ENCODE measurements around the gene GDPD3. TPM values are rescaled to one million over a fixed set of nuclear protein-coding genes. Genes with fewer than 3 reads are reported as not detected.
A peak's percentile ranks its signal among the peaks of the same experiment; 100 is the strongest.

The GDPD3 gene
- total and polyA plus RNA-seq, 9 of the 15 experiments (the other 6 are each of a cell fraction or from before 2014, with no cell fraction given) = 0.47 to 3.9 (median 1.1) TPM

- TF ChIP-seq NR4A1 (CRISPR knock-in tag; IDR thresholded peaks at IDR 0.05) = peak; percentile 96
- peak; percentile 97 for TF ChIP-seq NR4A1 (tag; IDR thresholded peaks at IDR 0.05)
- TF ChIP-seq BCOR (IDR thresholded peaks at IDR 0.05) = peak; percentile 98
- TF ChIP-seq ATF2 (CRISPR knock-in tag; IDR thresholded peaks at IDR 0.05) = no peak
- peak; percentile 82 for TF ChIP-seq ADNP (tag; IDR thresholded peaks at IDR 0.05)
- TF ChIP-seq ZNF75A (CRISPR knock-in tag; IDR thresholded peaks at IDR 0.05) = peak; percentile 80
- TF ChIP-seq MAFG (tag; conservative IDR thresholded peaks at IDR 0.05) = 0 out of 2 replicates have a peak, but pooled peaks have one; percentile 21
- TF ChIP-seq PKNOX1 (IDR thresholded peaks at IDR 0.05) = peak; percentile 28; the same call in 1 of the 2 replicates
- TF ChIP-seq DLX4 (CRISPR knock-in tag; IDR thresholded peaks at IDR 0.05) = 0 out of 2 replicates have a peak, but pooled peaks have one; percentile 53
- peak; percentile 22 to 65; a peak in 2 of 4 replicates for TF ChIP-seq FOXA3 (CRISPR knock-in tag; conservative IDR thresholded peaks at IDR 0.05 in 1 of 2, IDR thresholded peaks at IDR 0.05 in 1 of 2)
- TF ChIP-seq DPF2 (IDR thresholded peaks at IDR 0.05) = peak; percentile 57; the same call in 1 of the 2 replicates
- TF ChIP-seq TCF3 (CRISPR knock-in tag; IDR thresholded peaks at IDR 0.05) = peak; percentile 47; the same call in 1 of the 2 replicates
- TF ChIP-seq MCM5 (IDR thresholded peaks at IDR 0.05; ENCODE audit: low read depth) = no peak
- TF ChIP-seq ZNF232 (CRISPR knock-in tag; IDR thresholded peaks at IDR 0.05) = no peak
Measured at GRCh38 chr16:30092373-30093010, 20.8 kb downstream of the GDPD3 start (continued).

Data from K562 (cell line).